GM12878 (cell line): ENCODE data around the gene SPINT1.

Experiments
- BCLAF1 ChIP-seq: fragments of 450-650 bp; IDR thresholded peaks from 2 replicates; pipeline ENCODE4 v1.6.1; 2017; ENCODE audit warnings: antibody characterized with exemption, mild to moderate bottlenecking, moderate library complexity
- FOS ChIP-seq: IDR thresholded peaks from 3 replicates; pipeline ENCODE4 v1.6.1; 2011; ENCODE audit warnings: borderline replicate concordance; ENCODE audit not compliant: insufficient read length; ENCODE audit errors: extremely low read depth
- JUND ChIP-seq: IDR thresholded peaks from 2 replicates; pipeline ENCODE4 v1.6.1; 2012; ENCODE audit warnings: low read depth, mild to moderate bottlenecking, low read length, improper control_type of control experiment, moderate library complexity
- POLR2A ChIP-seq: IDR thresholded peaks from 2 replicates; pipeline ENCODE4 v1.6.1; 2011; ENCODE audit warnings: low read depth, mild to moderate bottlenecking, low read length
- YY1 ChIP-seq: IDR thresholded peaks from 2 replicates; pipeline ENCODE4 v1.6.1; 2011; ENCODE audit warnings: low read depth, mild to moderate bottlenecking, low read length

- TF ChIP-seq POLR2A (no peak), FOS (no peak), YY1 (no peak), JUND (no peak), BCLAF1 (no peak)
Measured at GRCh38 chr15:40886586-40886985, 42.7 kb downstream of the SPINT1 start.
